A673 (cell line): ENCODE measurements around the gene JKAMP. TPM values are rescaled to one million over a fixed set of nuclear protein-coding genes. Genes with fewer than 3 reads are reported as not detected.

ENCODE experiments used
- BruUV-seq: library from RNA; stranded (reverse); fragments of 400-500 nt; replicated peaks from 2 replicates; lab custom pipeline; 2021; lab: Mats Ljungman, UMichigan
- CTCF ChIA-PET: fragments of 300-600 bp; sonication (Branson Sonifier 250); formaldehyde crosslinking; loops from one replicate; lab custom pipeline; 2022; ENCODE audit warnings: antibody characterized with exemption; lab: Charles Lee
- POLR2A ChIA-PET: fragments of 300-600 bp; sonication (Branson Sonifier 250); formaldehyde crosslinking; loops from one replicate; lab custom pipeline; 2022; ENCODE audit warnings: antibody characterized with exemption; ENCODE audit not compliant: low non-redundant PET; lab: Charles Lee
- DNase-seq: peaks from one replicate; pipeline ENCODE4 v3.0.0-alpha.2; 2015; ENCODE audit warnings: low spot score
- H3K27ac ChIP-seq: fragments of 200-600 bp; sonication (generic); 2 replicates; pipeline ENCODE4 v1.5.1; 2016; ENCODE audit warnings: mixed run types, low read depth, mild to moderate bottlenecking, mixed read lengths, antibody characterized with exemption, low read length; ENCODE audit not compliant: poor library complexity, severe bottlenecking
- H3K27me3 ChIP-seq: fragments of 200-600 bp; sonication (generic); replicated peaks from 2 replicates; pipeline ENCODE4 v1.6.1; 2017; ENCODE audit warnings: mixed run types, low read depth, mild to moderate bottlenecking, mixed read lengths, antibody characterized with exemption, low read length; ENCODE audit not compliant: insufficient read depth, poor library complexity
- H3K36me3 ChIP-seq: fragments of 200-600 bp; sonication (generic); 2 replicates; pipeline ENCODE4 v1.6.1; 2016; ENCODE audit warnings: mixed run types, mild to moderate bottlenecking, mixed read lengths, antibody characterized with exemption, low read length; ENCODE audit not compliant: insufficient read depth, poor library complexity, severe bottlenecking
- H3K4me1 ChIP-seq: fragments of 200-600 bp; sonication (generic); 2 replicates; pipeline ENCODE4 v1.6.1; 2017; ENCODE audit warnings: mixed run types, mild to moderate bottlenecking, mixed read lengths, antibody characterized with exemption, low read length; ENCODE audit not compliant: insufficient read depth, poor library complexity, severe bottlenecking
- H3K4me3 ChIP-seq: fragments of 200-600 bp; sonication (generic); 2 replicates; pipeline ENCODE4 v1.5.1; 2016; ENCODE audit warnings: low read depth, mixed run types, mild to moderate bottlenecking, mixed read lengths, low read length; ENCODE audit not compliant: poor library complexity, severe bottlenecking
- H3K9me3 ChIP-seq: fragments of 200-600 bp; sonication (generic); 2 replicates; pipeline ENCODE4 v1.6.1; 2016; ENCODE audit warnings: mixed run types, low read depth, mild to moderate bottlenecking, mixed read lengths, antibody characterized with exemption, low read length; ENCODE audit not compliant: poor library complexity, severe bottlenecking
- CTCF ChIP-seq: fragments of 300-800, 200-600 bp; sonication (generic); conservative IDR thresholded peaks from 2 replicates; pipeline ENCODE4 v1.5.1; 2017; ENCODE audit warnings: low read depth, mild to moderate bottlenecking, antibody characterized with exemption, low read length, moderate library complexity, mixed read lengths
- EZH2 ChIP-seq: fragments of 200-600 bp; sonication (generic); IDR thresholded peaks from 2 replicates; pipeline ENCODE4 v1.6.1; 2017; ENCODE audit warnings: borderline replicate concordance, low read depth, mild to moderate bottlenecking, mixed read lengths, antibody characterized with exemption, low read length; ENCODE audit not compliant: poor library complexity, severe bottlenecking
- intact Hi-C: fragments of 100-400 bp; cut with micrococcal nuclease; formaldehyde crosslinking; loops from one replicate; pipeline ENCODE4 v1.10.0; 2022; ENCODE audit not compliant: unreplicated experiment
- total RNA-seq: library from RNA; stranded (reverse); gene quantifications from 2 replicates; pipeline ENCODE4 v1.2.3, GENCODE V29; 2021

The JKAMP gene
- total RNA-seq, 1 experiment from 2014 or later = 51.6 TPM

GRCh38 chr14:59484639-59485175 lies 390 bp downstream of the JKAMP start:
- peaks cover 20% of the 10 kb centered on the region for H3K4me1 ChIP-seq
- no peaks in the 10 kb centered on the region for H3K27me3 ChIP-seq
- H3K36me3 ChIP-seq = peaks cover 23% of the 10 kb centered on the region
- H3K27ac ChIP-seq = peak overlapping the region; percentile 92
- peak; percentile 29 for DNase-seq
- H3K4me3 ChIP-seq = peak overlapping the region; percentile 84
- TSS peak; percentile 72 for BruUV-seq
- TF ChIP-seq CTCF (no peak), EZH2 (no peak)
- ChIA-PET POLR2A (interaction anchor here (0.6 kb wide), 1 partner anchor 180 kb away, joined by 3 read pairs; no protein-coding TSS in a partner anchor), CTCF (interaction anchor here (1.0 kb wide), 1 partner anchor 86 kb away, joined by 3 read pairs; no protein-coding TSS in a partner anchor)
- no peaks in the 10 kb centered on the region for H3K9me3 ChIP-seq
- intact Hi-C loops = no loop called here

- no peaks in the 10 kb centered on the region for H3K4me1 ChIP-seq
- H3K9me3 ChIP-seq = no peaks in the 10 kb centered on the region
- POLR2A ChIA-PET = no interaction called here
- H3K27me3 ChIP-seq = no peaks in the 10 kb centered on the region
- intact Hi-C loops = no loop called here
- H3K4me3 ChIP-seq = no peak overlapping the region
- H3K27ac ChIP-seq = no peak overlapping the region
- CTCF ChIA-PET = no interaction called here
- no peak for DNase-seq
- TF ChIP-seq CTCF (no peak), EZH2 (no peak)
- H3K36me3 ChIP-seq = peaks cover 53% of the 10 kb centered on the region
- BruUV-seq = no TSS peak
These were observed 6.4 kb downstream of the JKAMP start for GRCh38 chr14:59490756-59491155.

- ChIA-PET CTCF (no interaction called here), POLR2A (no interaction called here)
- H3K27me3 ChIP-seq = no peaks in the 10 kb centered on the region
- intact Hi-C loops = no loop called here
- DNase-seq = no peak
- H3K27ac ChIP-seq = no peak overlapping the region
- BruUV-seq = no TSS peak
- peaks cover 60% of the 10 kb centered on the region for H3K36me3 ChIP-seq
- H3K9me3 ChIP-seq = no peaks in the 10 kb centered on the region
- no peak overlapping the region for H3K4me3 ChIP-seq
- no peaks in the 10 kb centered on the region for H3K4me1 ChIP-seq
- no peak for TF ChIP-seq EZH2
- TF ChIP-seq CTCF = no peak
These were observed 8.1 kb downstream of the JKAMP start for GRCh38 chr14:59492384-59492783.
